HG03558 (cell line): ENCODE measurements around the gene MKNK1.

Experiments
- ATAC-seq: cut with Tn5 transposase; IDR thresholded peaks from one replicate; pipeline ENCODE4 v1.9.1; 2021; ENCODE audit warnings: moderate number of reproducible peaks; ENCODE audit not compliant: unreplicated experiment; ENCODE audit errors: extremely low read depth

The MKNK1 gene

DNA sequence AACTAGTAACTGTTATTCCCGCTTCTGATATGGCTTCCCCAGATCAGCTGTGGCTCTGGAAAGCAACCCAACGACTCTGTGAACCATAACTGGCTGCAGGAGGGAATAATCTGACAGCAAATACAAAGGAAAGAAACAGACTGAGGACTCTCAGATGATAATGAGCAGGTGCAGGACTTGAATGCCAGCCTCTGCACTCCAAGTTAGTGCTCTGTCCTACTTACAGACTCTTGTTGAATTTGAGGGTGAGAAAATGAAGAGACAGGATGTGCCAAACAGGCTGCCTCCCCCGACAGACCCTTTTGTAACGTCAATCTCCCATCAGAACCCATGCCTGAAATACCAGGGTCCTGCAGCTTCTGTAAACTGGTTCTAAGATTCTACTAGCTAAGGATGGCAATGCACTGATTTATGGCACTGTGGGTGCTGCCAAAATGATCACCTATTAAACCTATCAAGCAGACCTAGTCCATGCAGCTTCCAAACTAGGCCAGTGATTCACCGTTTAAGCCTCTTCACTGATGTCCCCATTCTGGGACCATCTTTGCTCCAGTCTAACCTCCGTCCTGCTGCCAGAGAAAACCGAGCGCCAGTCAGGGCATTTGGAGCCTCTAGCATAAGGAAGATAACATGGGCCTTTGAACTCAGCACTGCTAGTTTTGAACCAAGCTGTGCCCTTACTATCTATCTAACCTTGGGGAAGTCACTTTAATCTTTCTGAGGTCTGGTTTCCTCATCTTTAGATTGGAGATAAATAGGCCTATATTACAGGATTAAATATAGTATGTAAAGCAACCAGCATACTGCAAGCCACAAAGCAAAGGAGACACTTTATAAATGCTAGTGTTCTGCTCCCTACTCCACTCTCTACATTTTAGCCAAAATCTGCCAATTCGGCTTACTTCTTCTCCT, 4.8 kb downstream of the MKNK1 start:
- no peak for ATAC-seq

DNA sequence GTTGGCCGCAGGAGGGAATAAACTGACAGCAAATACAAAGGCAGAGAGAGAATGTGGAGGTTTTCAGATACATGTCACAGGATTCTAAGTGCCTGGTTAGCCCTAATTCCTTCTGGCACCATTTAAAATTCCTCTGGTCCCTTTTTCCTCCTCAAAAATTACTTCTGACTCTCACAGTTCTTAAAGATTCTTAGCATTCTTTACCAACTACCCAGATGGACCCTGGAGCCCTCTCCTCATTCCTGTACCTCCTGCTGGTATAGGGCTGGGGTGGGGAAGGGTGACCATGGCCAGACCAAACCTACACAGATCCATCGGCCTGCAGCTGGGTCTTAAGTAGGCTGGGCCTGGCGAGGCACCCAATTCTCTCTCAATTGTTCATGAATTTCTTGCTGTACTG, 7.2 kb downstream of the MKNK1 start:
- ATAC-seq = no peak

DNA sequence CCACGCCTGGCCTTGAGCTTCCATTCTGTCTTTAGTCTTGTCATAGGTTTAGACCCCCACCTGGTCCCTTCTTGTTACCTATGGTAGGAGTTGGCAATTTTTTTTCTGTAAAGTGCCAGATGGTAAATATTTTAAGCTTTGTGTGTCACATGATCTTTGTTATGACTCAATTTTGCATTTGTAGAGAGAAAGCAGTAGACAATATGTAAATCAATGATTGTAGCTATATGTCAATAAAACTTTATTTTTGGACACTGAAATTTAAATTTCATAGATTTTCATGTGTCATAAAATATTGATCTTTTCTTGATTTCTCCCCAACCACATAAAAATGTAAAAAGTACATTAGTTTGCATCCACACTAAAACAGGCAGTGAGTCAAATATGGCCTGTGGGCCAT, 8.0 kb downstream of the MKNK1 start:
- no peak for ATAC-seq

DNA sequence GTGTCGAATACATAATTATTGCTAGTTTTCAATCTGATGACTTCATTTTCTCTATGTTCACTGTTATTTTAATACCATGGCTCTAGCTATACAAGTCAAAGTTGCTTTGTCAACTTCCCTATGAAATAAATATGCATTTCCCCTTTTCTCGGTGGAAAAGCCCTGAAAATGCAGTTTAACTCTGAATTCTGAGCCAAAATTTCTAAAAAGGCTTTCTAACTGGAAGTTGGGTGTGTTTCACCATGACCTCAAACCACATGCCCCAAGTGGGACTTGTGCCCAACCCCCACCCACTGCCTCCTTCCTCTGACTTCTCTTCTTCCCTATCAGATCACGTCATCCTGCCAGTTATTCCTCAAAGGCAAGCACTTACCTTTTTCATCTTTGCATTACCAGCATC, 8.9 kb downstream of the MKNK1 start:
- ATAC-seq = no peak

DNA sequence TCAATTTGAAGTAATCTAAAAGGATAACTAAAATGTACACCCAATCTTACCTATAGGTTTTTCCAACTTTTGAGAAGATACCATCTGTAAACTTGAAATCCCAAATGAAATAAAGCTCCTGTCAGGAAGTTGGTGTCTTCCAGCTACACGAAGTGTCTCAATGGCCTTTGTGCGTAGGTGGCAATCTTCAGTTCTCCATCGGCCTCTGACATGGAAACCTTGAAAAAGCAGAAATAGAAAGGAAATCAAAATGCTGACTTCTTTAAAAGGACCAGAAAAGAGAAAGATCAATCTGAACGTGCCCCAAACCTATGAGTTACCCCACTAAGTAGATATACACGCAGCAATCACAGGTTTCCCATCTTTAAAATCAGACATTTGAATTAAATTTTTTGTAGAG, 10.0 kb downstream of the MKNK1 start:
- no peak for ATAC-seq

DNA sequence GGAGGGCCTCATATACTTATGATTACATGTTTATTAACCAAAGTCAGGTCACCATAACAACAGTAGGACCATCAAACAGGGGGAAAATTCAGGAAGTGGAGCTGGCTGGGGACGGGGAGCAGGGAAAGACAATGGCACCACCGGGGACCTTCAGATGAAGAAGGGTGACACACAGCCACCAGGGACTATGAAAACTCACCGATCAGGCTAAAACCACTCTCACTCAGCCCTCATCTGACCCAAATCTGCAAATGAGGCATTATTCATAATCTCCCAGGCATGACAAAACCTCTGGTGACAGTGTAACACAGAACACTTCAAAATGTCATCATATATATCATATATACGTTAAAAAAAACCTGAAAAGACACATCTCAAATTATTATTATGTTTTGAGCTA, 11.2 kb downstream of the MKNK1 start:
- ATAC-seq = no peak

DNA sequence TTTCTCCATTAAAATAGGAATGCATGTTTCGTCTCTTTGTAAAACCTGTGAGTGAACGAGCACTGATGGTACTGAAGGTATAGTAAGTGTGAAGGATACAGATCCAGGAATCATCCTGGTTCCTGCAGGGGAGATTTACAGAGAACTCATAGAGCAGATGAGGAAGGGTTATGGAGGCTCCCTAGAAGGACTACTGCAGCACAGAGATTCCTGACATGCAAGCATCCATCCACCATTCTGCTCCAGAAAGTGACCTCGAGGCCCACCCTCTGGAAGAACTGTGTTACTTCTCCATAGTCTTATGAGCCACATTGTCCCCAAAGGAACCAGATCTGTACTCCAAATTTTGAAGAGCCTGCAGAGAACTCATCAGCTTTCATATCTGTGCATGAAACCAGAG, 14.5 kb downstream of the MKNK1 start:
- ATAC-seq = no peak

DNA sequence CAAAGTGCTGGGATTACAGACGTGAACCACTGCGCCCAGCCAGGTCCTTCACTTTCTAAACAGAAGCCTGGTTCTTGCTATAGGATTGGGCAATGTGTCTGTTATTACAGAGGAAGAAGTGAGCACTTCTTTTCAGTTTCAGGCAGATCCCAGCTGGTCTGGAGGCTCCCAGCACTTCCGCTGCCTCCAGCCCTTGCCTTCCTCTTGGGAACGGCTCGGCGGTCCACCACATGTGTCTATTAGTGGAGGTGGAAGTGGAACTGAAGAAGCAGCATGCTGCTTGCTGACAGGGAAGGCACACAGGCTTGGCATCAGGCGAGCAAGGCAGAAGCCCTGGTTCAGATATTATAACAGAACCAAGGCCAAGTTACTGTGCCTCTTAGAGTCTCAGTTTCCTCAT, 17.0 kb downstream of the MKNK1 start:
- ATAC-seq = no peak

DNA sequence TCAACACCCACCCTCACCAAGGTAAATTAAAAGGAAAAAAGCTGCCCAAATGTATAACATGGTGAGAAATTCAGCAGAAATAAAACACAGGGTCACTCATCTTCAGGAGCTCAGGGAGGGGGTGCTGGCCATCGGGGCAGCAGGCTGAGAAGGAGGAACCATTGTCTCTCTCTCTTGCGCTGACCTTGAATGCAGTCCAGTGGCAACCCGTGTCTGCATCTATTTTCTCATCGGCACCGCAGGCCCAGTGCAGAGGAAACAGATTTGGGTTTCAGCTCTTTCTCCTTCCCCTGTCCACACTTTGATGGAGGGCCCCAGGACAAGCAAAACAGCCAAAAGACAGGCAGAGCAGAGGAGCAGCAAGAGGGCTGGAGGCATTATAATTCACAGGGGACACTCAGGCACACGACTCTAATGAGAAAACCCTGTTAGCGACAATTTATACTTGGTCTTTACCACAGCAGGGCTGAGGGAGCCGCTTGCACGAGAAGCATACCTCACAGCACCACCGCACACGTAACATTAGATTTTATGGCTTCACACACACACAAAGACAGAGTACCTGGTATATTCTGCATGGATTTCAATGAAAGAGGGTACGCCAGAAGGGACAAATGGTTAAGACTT, 18.6 kb downstream of the MKNK1 start:
- no peak for ATAC-seq

DNA sequence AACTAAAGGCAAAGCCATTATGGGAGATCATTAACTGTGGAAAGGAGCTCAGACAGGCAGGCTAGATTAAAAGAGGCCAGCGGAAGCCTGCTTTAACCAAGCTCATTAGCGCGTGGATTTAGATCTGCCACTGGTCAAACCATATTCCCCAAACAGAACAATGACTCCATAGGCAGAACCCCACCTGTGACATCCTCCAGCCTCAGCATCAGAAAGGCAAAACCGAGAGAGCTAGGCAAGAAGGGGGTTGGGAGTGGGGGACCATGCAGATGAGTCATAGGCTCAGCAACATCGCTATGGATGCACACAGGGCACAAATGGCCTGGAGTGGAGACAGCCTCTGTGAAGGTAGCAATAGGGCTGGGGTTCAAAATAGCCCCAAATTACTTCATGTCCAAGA, 20.6 kb downstream of the MKNK1 start:
- ATAC-seq = no peak

DNA sequence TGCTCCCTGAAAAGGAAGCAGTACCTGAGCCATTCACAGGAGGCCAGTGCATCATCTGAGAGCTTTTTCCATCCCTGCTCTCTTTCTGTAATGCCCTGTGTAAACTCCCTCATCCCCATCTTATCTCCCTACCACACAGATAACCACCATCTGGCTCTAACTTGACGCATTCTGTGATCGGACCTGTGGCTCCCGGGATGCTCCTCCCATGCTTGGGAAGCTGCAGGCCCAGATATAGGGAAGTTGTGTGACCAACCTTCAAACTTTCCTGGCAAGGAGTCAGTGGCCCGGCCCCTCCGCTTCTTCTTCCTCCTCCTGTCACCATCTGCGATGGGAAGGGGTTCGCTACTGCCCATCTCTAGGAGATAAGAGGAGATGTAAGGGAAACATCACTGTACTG, 21.1 kb downstream of the MKNK1 start:
- ATAC-seq = no peak

DNA sequence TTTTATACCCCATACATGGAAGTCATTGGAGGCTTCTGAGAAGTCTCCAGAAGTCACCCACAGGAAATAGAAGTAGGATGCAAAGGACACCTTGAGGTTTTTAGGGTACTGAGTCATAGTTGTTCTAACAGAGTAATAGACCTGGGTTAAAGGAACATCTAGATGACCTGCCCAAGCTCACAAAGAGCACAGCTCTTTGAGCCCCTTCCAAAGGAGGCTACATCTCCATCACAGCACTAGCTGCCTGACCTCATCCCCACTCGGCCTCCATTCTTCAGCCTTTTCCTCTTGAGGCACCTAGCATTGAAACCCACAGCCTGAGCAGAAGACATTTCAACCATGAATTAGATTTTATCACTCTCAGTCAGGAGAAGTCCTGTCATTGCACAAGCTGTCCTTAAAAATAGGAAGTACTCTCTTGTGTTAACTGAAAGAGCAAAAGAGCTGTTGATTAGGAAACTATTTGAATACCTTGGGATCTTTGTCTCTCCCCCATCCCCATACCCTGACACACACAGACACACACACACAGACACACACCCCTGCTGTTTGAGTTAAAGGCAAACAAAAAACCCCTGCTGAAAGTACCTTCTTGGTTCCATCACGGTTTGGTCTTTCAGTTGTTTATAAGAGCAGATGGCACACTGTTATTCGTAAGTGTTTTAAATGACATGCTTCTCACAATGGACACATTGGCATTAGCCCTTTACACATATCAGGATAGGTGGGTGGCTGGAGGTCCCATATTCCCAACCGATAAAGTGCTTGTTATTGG, 22.2 kb downstream of the MKNK1 start:
- no peak for ATAC-seq

DNA sequence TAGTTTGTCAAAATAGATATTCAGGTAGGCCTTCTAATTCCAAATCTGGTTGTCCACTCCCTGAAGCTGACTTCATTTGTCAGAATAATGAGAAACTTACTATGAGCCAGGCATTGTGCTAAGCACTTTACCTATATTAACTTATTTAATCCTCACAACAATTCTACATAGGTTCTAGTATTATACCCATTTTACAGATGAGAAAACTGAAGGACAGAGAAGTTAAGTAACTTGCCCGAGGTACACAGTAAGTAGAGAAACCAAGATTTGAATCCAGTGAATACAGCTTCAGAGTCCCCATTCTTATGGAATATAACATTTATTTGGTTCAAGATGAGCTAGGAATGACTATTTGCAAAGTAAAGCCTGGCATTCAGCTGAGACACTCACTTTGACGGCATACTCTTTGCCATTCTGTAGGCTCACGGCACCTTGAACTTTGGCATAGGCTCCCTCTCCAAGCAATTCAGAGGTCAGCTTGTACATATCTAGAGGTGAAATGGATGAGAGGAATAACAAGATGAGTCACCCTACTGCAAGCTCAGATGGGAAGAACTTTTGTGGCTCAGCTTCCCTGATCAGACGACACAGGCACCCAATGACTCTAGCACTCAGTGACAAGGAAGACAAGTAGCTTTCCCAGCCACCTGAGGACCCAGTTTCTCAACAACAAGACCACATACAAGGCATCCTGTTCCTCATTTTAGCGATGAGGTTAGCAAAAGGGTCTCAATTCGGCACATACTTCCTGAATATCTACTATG, 23.7 kb downstream of the MKNK1 start:
- no peak for ATAC-seq

DNA sequence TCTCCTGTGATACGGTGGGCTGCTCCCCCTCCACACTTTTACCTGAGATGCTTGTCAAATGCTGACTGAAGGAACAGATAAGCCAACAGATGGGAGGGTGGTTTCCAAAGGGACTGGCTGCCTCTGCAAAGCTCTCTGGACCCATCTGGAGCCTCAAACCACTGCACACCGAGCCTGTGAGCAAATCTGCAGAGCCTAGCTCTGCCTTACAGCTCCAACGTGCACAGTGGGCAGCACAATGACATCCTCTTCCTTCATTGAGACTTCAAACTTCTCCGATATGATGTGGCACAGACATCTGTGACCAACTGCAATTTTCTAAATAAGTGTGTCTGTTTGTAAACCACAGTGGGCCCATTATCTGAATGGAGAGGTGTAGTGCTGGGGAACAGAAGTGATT, 26.4 kb downstream of the MKNK1 start:
- no peak for ATAC-seq

DNA sequence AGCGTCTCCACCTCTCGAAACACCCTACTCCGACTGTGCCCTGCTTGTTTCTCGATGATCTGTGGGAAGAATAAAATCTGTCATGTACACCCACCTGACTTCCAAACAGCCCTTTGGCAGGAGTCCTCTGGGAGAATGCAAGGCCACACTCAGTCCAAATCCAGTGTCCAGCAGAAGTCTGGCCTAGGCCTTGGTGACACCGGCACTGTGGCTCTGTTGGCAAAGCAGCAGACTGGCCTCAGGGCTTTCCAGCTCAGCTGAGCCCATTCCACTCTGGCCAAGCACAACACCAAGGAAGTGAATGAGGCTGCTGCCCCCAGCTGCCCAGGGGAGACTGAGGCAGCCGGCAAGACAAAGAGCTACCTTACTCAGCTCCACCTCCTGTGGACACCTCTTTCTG, 27.5 kb downstream of the MKNK1 start:
- ATAC-seq = no peak

DNA sequence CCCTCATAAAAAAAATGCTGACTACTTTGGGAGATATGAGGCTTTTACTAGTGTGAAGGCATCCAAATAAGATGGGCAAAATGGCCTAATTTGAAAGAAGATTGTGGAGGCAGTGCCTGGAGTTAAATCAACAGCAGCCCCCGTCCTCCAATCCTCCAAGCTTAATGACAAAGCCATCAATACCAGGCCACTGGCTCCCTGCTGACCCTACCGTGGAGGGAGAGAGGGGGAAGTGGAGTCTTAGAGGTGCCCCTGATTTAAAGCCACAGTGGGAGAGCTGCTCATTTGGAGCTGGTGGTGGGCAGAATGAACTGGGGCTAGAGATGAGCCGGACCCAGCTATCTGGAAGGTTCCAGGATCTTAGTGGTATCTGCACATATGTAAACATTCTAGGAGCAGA, 28.3 kb downstream of the MKNK1 start:
- no peak for ATAC-seq

DNA sequence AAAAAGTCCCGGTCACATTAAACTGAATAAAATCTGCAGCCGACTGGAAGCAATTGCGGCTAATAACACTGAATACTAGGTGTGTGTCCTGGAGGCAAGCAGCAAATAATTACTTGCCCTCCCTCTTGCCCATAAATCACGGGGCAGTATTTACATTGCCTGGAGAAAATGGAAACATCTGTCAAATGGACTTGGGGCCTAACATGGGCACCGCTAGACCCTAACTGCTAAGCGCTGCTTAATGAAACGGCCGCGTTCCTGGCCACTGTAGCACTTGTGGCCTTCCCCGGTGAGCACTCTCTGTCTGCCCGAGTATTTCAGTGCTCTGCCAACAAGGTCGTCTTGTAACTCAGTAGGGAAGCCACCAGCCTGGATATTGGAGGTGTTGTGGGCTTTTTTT, 28.8 kb downstream of the MKNK1 start:
- no peak for ATAC-seq

DNA sequence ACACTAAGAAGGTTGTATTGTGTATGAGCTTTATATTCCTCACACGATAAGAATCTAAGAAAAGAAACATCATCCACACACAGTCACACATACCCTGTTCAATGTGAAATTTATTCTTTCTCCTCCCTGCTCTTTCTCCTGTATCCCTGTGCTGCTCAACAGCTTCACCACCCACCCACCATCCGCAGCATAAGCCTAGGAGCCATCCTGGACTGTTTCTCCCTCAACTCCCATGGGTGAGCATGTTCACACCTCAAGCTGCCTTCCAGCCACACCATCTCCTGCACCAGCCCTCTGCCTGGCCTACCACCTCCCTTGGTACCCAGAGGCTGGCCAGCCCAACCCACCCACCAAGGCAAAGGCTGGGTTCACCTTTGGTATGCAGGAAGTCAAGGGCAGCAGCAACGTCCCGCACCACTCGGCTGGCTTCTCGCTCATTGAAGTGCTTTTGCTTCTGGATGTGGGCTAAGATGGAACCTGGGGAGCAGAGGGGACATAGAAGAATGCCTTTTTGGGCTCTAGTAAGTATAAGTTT, 32.3 kb downstream of the MKNK1 start:
- ATAC-seq = no peak

DNA sequence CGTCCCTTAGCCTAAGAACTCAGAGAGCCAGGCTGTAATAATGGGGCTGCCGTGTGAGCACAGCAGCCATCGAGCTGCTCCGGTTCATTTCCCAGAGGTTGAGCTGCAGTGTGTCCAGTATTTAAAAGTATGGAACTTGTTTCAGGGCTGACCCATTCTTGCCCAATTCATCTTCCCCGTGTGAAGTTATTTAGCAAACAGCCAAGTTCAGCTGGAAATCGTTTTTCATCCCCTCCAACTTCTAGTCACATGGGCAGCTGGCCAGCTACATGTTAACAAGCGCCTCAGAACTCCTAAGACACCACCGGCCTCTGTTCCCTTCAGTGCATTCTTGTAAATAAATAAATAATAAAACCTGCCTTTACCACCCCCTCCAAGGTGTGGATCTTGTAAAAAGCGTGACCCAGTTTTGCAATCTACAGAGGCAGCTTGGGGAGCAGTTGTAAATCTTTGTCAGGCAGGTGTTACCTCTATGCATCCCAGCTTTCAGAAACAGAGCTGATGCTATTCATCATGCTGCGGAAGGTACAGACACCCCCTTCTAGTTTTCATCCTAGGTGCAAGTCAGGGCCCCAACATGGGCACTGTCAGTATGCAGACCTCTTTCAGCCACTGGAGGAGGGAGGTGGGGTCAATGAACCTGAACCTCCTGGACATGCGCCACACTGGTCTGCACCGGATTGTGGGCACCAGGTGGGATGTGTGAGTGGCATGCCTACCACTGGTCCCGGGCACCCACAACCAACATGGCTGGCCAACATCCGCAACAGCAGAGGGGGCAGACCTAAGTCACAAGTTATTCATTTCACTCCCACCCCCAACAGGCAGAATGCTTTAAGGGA, 34.0 kb downstream of the MKNK1 start:
- ATAC-seq = no peak
